Right renal cortex interstitium (tissue), 3 donors: Measurements from ENCODE around the gene DRC3. TPM values are rescaled to one million over a fixed set of nuclear protein-coding genes. Genes with fewer than 3 reads are reported as not detected.

Experiments used
- DNase-seq, 3 donors: peaks; one replicate each; pipeline ENCODE4 v3.0.0-alpha.2; 2013; ENCODE audit warnings: low read depth in 3 of 3, low spot score in 2 of 3
- polyA plus RNA-seq, 3 donors: library from polyadenylated mRNA; unstranded; fragments of 120-200 nt; gene quantifications; one replicate each; pipeline ENCODE4 v1.2.1, GENCODE V29; 2013; ENCODE audit not compliant: insufficient read length in 3 of 3

DRC3 gene
- polyA plus RNA-seq, 3 donors: 13.4 to 16.1 (median 14.5) TPM

- DNase-seq: no peak
Observed at GRCh38 chr17:18039535-18040260, 67.0 kb downstream of the DRC3 start.

DNA sequence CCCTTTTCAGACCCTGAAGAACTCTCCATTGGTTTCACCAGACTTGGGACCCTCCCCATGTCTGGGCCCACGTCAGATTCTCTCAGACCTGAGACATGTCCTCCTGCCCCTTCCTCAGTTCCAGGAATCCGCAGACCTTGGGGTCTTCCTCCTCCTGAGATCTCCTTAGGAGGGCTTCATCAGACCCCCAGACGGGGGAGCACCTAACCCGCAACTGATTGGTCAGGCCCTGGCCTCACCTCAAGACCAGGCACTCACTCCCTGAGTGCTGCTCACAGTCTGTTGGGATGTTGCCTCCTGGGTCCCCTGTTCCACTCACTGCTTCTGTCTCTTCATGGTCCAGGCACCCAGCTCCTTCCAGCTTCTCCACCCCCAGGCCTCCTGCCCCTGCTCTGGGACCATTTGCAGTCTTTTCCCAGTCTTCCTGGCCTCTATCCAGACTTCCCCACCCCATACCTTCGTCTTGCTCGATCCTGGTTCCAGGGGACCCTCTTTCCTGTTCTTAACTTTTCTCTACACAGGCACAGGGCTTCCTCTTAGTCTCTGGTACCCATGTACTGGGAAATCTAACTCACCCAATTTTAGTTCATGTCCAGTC, 67.7 kb downstream of the DRC3 start:
- DNase-seq: no peak

DNA sequence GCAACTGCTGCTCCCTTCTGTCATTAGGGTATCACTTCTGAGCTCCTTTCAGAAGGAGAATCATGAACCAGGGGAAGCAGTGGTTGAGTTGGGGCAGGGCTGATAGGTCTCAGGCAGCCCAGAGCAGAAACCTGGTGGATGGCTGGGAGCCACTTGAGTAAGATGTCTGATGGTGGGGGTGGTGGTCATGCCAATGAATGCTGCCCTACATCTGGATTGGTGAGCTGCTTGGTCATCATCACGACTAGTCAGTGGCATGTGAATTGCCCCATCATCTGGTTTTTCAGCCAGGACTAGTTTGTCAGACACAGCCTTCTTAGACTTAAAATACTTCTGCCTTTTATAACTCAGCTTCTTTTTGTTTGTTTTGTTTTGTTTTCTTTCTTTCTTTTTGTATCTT, 69.1 kb downstream of the DRC3 start:
- no peak for DNase-seq

DNA sequence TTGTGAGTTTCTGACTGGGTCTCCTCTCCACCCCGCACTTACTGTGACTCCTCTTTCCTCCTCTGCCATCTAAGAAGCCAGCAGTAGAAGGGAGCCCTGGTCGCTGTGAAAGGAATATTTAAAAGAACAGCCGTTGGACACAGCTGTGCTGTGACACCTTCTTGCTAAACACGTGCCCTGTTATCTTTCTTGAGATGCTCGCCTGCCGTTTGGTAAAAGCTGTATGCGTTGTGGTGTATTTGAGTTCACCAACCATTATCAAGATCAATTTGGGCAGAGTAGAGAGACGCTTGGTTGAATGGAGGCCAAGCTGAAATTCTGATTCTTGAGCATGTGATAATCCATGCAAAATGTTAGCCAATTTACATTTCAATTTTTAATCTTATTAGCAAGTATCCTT, 70.3 kb downstream of the DRC3 start:
- DNase-seq: no peak

DNA sequence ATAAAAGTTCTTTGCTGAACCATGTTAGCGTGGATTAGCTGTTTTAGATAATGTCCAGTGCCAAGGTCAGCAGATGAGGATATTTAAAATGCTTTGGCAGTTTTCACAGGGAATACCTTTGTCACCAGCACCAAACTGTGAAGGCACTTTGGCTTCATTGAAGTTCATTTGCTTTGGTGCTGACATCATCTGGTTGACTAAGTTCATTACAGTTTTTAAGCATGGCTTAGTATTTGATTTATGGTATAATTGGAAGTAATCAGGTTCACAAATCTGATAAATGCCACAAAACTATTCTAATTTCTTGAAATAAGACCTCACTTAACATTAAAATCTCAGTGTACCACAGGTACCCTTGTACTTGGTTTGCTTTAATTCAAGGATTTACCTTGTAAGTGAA, 70.8 kb downstream of the DRC3 start:
- no peak for DNase-seq

GRCh38 chr17:18044609-18045008, 71.9 kb downstream of the DRC3 start:
- no peak for DNase-seq

- no peak for DNase-seq
Observed at GRCh38 chr17:18045691-18046350, 73.2 kb downstream of the DRC3 start.

- no peak for DNase-seq
Observed at GRCh38 chr17:18055597-18055996, 82.9 kb downstream of the DRC3 start.

- no peak for DNase-seq
Observed at GRCh38 chr17:18056214-18056613, 83.6 kb downstream of the DRC3 start.

DNA sequence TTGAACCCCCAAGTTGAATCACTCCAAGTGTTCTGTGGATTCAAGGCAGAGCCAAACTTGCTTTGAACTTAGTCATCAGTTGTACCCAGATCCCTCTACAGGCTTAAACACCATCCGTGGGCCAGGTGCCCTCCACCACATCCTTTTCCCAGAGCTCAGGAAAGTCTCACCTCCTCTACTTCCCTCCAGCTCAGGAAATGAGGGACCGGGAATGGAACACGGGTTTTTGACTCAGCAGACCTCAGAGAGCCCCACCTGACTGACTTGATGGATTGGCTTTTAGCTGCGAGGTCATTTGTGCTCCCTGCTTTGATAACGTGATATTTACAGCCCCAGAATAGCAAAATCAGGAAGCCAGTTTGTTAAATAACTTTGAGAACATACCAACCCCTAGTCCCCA, 86.6 kb downstream of the DRC3 start:
- DNase-seq: no peak

- DNase-seq: no peak
Observed at GRCh38 chr17:18064053-18064452, 91.4 kb downstream of the DRC3 start.

DNA sequence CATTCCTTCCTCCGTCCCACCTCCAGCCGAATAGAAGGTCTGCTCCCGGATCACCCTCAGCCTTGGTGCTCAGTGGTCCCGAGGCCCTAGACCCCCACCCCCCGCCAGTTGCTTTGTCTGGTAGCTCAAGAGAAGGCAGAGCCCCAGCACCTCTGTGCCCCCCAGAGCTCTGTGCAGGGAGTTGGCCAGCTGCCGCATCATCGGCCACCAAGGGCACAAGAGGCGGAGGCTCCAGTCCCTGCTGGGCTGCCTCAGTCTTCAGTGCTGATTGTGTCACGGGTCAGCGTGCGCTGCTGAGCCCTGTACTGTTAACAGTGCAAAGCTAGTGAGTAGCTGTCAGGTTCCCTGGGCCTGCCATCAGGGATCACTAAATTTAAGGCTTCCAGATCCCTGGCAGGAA, 92.9 kb downstream of the DRC3 start:
- no peak for DNase-seq

Other genes starting within 250 kb of the DRC3 start
- 10 to 100 TPM; 37.3 to 46.6 (median 45.5) TPM for gene SREBF1, start 135.9 kb upstream of the DRC3 start, polyA plus RNA-seq
- 10 to 100 TPM; 31.8 to 36.2 (median 32.2) TPM for gene TOM1L2, start 462 bp upstream of the DRC3 start, polyA plus RNA-seq
- gene ATPAF2, start 66.3 kb downstream of the DRC3 start, polyA plus RNA-seq: 10 to 100 TPM; 21.8 to 27.0 (median 23.8) TPM
- 10 to 100 TPM; 12.7 to 15.2 (median 13.7) TPM for gene GID4, start 66.5 kb downstream of the DRC3 start, polyA plus RNA-seq
- gene DRG2, start 115.1 kb downstream of the DRC3 start, polyA plus RNA-seq: 10 to 100 TPM; 31.3 to 38.4 (median 32.4) TPM
- gene MYO15A, start 135.9 kb downstream of the DRC3 start, polyA plus RNA-seq: 1 to 10 TPM; 1.7 to 3.2 (median 2.3) TPM
- 10 to 100 TPM; 59.6 to 66.0 (median 63.8) TPM for gene ALKBH5, start 211.0 kb downstream of the DRC3 start, polyA plus RNA-seq